ENCODE results near the gene PARL.

- TF ChIP-seq POLR2AphosphoS5 (IDR thresholded peaks at IDR 0.05), result no peak
- no peak for TF ChIP-seq CTCF (IDR thresholded peaks at IDR 0.05)
- TF ChIP-seq POLR2A (IDR thresholded peaks at IDR 0.05), result no peak
Observed at GRCh38 chr3:183814240-183814639, 70.4 kb downstream of the PARL start.
